H54 (cell line): ENCODE results near the gene RPIA.

Source experiments
- DNase-seq: peaks from one replicate; pipeline ENCODE4 v3.0.0; 2011; ENCODE audit warnings: low spot score, mixed read lengths; ENCODE audit not compliant: insufficient read length
- FAIRE-seq: peaks from 3 replicates; lab custom pipeline; 2011; peaks lifted over from hg19 to GRCh38; lab: Jason Lieb, UNC
- POLR2A ChIP-seq: IDR thresholded peaks from 2 replicates; pipeline ENCODE4 v1.6.1; 2011; ENCODE audit warnings: low read depth, mild to moderate bottlenecking, low read length

Gene RPIA

GRCh38 chr2:88697370-88698026, 6.0 kb downstream of the RPIA start:
- TF ChIP-seq POLR2A: no peak
- no peak for DNase-seq
- no peak for FAIRE-seq

GRCh38 chr2:88698027-88698413, 6.5 kb downstream of the RPIA start:
- TF ChIP-seq POLR2A: no peak
- DNase-seq (no peak), FAIRE-seq (no peak)

- DNase-seq (no peak), FAIRE-seq (no peak)
- no peak for TF ChIP-seq POLR2A
Measured at GRCh38 chr2:88698498-88699233, 7.2 kb downstream of the RPIA start.

GRCh38 chr2:88707003-88707402, 15.5 kb downstream of the RPIA start:
- DNase-seq: no peak
- no peak for TF ChIP-seq POLR2A
- FAIRE-seq: peak; percentile 30

GRCh38 chr2:88709181-88709631, 17.7 kb downstream of the RPIA start:
- DNase-seq (peak; percentile 10), FAIRE-seq (peak; percentile 72)
- TF ChIP-seq POLR2A: no peak

GRCh38 chr2:88711289-88711688, 19.8 kb downstream of the RPIA start:
- FAIRE-seq: no peak
- TF ChIP-seq POLR2A: no peak
- no peak for DNase-seq

GRCh38 chr2:88711897-88712296, 20.4 kb downstream of the RPIA start:
- TF ChIP-seq POLR2A: no peak
- DNase-seq (no peak), FAIRE-seq (no peak)

- no peak for DNase-seq
- TF ChIP-seq POLR2A: no peak
- no peak for FAIRE-seq
Measured at GRCh38 chr2:88713408-88713807, 21.9 kb downstream of the RPIA start.

GRCh38 chr2:88714667-88715066, 23.2 kb downstream of the RPIA start:
- DNase-seq (no peak), FAIRE-seq (no peak)
- TF ChIP-seq POLR2A: no peak

- no peak for FAIRE-seq
- no peak for DNase-seq
- TF ChIP-seq POLR2A: no peak
Measured at GRCh38 chr2:88720399-88720798, 28.9 kb downstream of the RPIA start.

GRCh38 chr2:88721268-88721667, 29.8 kb downstream of the RPIA start:
- FAIRE-seq: no peak

GRCh38 chr2:88724643-88725332, 33.3 kb downstream of the RPIA start:
- FAIRE-seq (no peak), DNase-seq (no peak)
- no peak for TF ChIP-seq POLR2A

More at GRCh38 chr2:88721268-88721667, 29.8 kb downstream of the RPIA start:
- TF ChIP-seq POLR2A: no peak
- DNase-seq: no peak

- DNase-seq (peak; percentile 29), FAIRE-seq (peak; percentile 68)
- no peak for TF ChIP-seq POLR2A
Measured at GRCh38 chr2:88729061-88729745, 37.7 kb downstream of the RPIA start.

- TF ChIP-seq POLR2A: no peak
- DNase-seq (no peak), FAIRE-seq (no peak)
Measured at GRCh38 chr2:88733155-88733902, 41.9 kb downstream of the RPIA start.
